Transverse colon (tissue), 4 donors: ENCODE measurements around the gene LAMA5. TPM values are rescaled to one million over a fixed set of nuclear protein-coding genes. Genes with fewer than 3 reads are reported as not detected.

Experiments used
- DNase-seq: peaks from one replicate; pipeline ENCODE4 v3.0.0-alpha.2; 2019
- H3K27ac ChIP-seq, 4 donors: fragments of 200-600 bp; sonication (generic); 2 replicates each; pipeline ENCODE4 v1.5.1; 2016 to 2018; ENCODE audit warnings: inconsistent platforms in 4 of 4
- H3K27me3 ChIP-seq: fragments of 200-600 bp; sonication (generic); 2 replicates; pipeline ENCODE4 v1.5.1; 2017; ENCODE audit warnings: inconsistent platforms
- H3K36me3 ChIP-seq, 4 donors: fragments of 200-600 bp; sonication (generic); 2 replicates each; pipeline ENCODE4 v1.5.1; 2017 to 2019; ENCODE audit warnings: inconsistent platforms in 4 of 4
- H3K4me1 ChIP-seq, 4 donors: fragments of 200-600 bp; sonication (generic); 2 replicates each; pipeline ENCODE4 v1.5.1; 2017 to 2020; ENCODE audit warnings: inconsistent platforms in 4 of 4
- H3K4me3 ChIP-seq, 4 donors: fragments of 200-600 bp; sonication (generic); 1 replicate in 1 of 4; 2 replicates in 3 of 4; pipeline versions ENCODE4 v1.5.1 to v1.6.1; 2017 to 2019; ENCODE audit warnings: inconsistent platforms in 4 of 4
- H3K9me3 ChIP-seq, 2 donors: fragments of 200-600 bp; sonication (generic); 2 replicates each; pipeline ENCODE4 v1.5.1; 2017 to 2019; ENCODE audit warnings: inconsistent platforms in 2 of 2
- CTCF ChIP-seq, 5 experiments: fragments of 200-600 bp in 3 of 5; fragments of 450-650 bp in 2 of 5; sonication (generic) in 3 of 5; IDR thresholded peaks; 1 replicate in 2 of 5; 2 replicates in 3 of 5; pipeline ENCODE4 v1.5.1; 2016 to 2017; ENCODE audit warnings: antibody characterized with exemption in 5 of 5, inconsistent platforms in 3 of 5, mild to moderate bottlenecking in 2 of 5, moderate library complexity in 1 of 5
- EP300 ChIP-seq: sonication (generic); formaldehyde crosslinking; IDR thresholded peaks from one replicate; pipeline ENCODE4 v1.6.1; 2017; ENCODE audit warnings: antibody characterized with exemption, low read depth
- POLR2A ChIP-seq: fragments of 450-650 bp; IDR thresholded peaks from one replicate; pipeline ENCODE4 v1.6.1; 2016; ENCODE audit warnings: antibody characterized with exemption, mild to moderate bottlenecking, moderate library complexity
- POLR2AphosphoS5 ChIP-seq, 3 donors: sonication (generic); formaldehyde crosslinking; IDR thresholded peaks; one replicate each; pipeline ENCODE4 v1.6.1; 2016; ENCODE audit warnings: antibody characterized with exemption in 3 of 3
- WGBS, 2 donors: methylation state at CpG; one replicate each; pipeline ENCODE4 v1.1.5; 2018; ENCODE audit warnings: low coverage in 1 of 2; 5-methylcytosine and 5-hydroxymethylcytosine counted together
- in situ Hi-C, 4 donors: fragments of 200-750 bp; cut with MboI; loops; one replicate each; pipeline versions ENCODE4 v1.15.0 to v1.15.1; 2017; ENCODE audit warnings: low sequenced_read_pairs in 3 of 4, low pct_ligation_motif_present in 1 of 4, low pct_unique_long_range_greater_than_20kb in 1 of 4
- intact Hi-C: fragments of 100-400 bp; cut with DNase I; formaldehyde crosslinking; loops from one replicate; pipeline ENCODE4 v1.15.1; 2023; ENCODE audit warnings: low total_unique reads
- total RNA-seq, 4 donors: library from RNA; depleted of rRNA; stranded (reverse); fragments of >200 nt; gene quantifications; one replicate each; pipeline ENCODE4 v1.1.0, GENCODE V29; 2016

LAMA5 gene
- total RNA-seq, 4 donors from 2014 or later: 33.2 to 269 (median 91.3) TPM

GRCh38 chr20:62323980-62324906 is 42.9 kb downstream of the LAMA5 start:
- no peak for TF ChIP-seq POLR2AphosphoS5 (IDR thresholded peaks at IDR 0.05)
- TF ChIP-seq EP300: no peak
- TF ChIP-seq CTCF (IDR thresholded peaks at IDR 0.05): no peak
- no peak for TF ChIP-seq POLR2A
- in situ Hi-C loops: no loop called here
- Histone ChIP-seq H3K9me3 (no peaks in the 10 kb centered on the region), H3K36me3 (no peaks in the 10 kb centered on the region), H3K27me3 (no peaks in the 10 kb centered on the region), H3K4me1 (no peaks in the 10 kb centered on the region), H3K4me3 (no peak overlapping the region), H3K27ac (no peak overlapping the region)
- intact Hi-C loops: no loop called here
- 87% methylated on average over 23 of the region's 25 CpGs; no CpG with 5 or more reads in 1 of the 2 donors for WGBS, 2 donors
- DNase-seq: no peak

GRCh38 chr20:62323146-62323979 is 43.7 kb downstream of the LAMA5 start:
- H3K36me3 ChIP-seq: no peaks in the 10 kb centered on the region
- intact Hi-C loops: no loop called here
- H3K9me3 ChIP-seq: no peaks in the 10 kb centered on the region
- H3K4me3 ChIP-seq: no peak overlapping the region
- TF ChIP-seq POLR2A: no peak
- TF ChIP-seq CTCF (IDR thresholded peaks at IDR 0.05): no peak
- TF ChIP-seq POLR2AphosphoS5 (IDR thresholded peaks at IDR 0.05): no peak
- TF ChIP-seq EP300: no peak
- H3K27me3 ChIP-seq: no peaks in the 10 kb centered on the region
- H3K4me1 ChIP-seq: no peaks in the 10 kb centered on the region
- H3K27ac ChIP-seq: no peak overlapping the region
- no peak for DNase-seq
- in situ Hi-C loops: no loop called here
- WGBS, 2 donors: 92% methylated on average over 37 of the region's 52 CpGs; no CpG with 5 or more reads in 1 of the 2 donors

- intact Hi-C loops (no loop called here), in situ Hi-C loops (no loop called here)
- Histone ChIP-seq H3K4me1 (no peaks in the 10 kb centered on the region), H3K9me3 (no peaks in the 10 kb centered on the region), H3K27me3 (no peaks in the 10 kb centered on the region), H3K36me3 (no peaks in the 10 kb centered on the region), H3K4me3 (no peak overlapping the region), H3K27ac (no peak overlapping the region)
- 87% methylated on average over 16 of the region's 16 CpGs; no CpG with 5 or more reads in 1 of the 2 donors for WGBS, 2 donors
- TF ChIP-seq CTCF (IDR thresholded peaks at IDR 0.05) (no peak), POLR2AphosphoS5 (IDR thresholded peaks at IDR 0.05) (no peak), POLR2A (no peak), EP300 (no peak)
- no peak for DNase-seq
Observed at GRCh38 chr20:62322492-62323041, 44.5 kb downstream of the LAMA5 start.

- intact Hi-C loops: no loop called here
- no peaks in the 10 kb centered on the region for H3K9me3 ChIP-seq
- in situ Hi-C loops: no loop called here
- 94% methylated on average over 12 of the region's 16 CpGs; no CpG with 5 or more reads in 1 of the 2 donors for WGBS, 2 donors
- H3K27ac ChIP-seq: no peak overlapping the region
- no peak for DNase-seq
- no peak overlapping the region for H3K4me3 ChIP-seq
- H3K36me3 ChIP-seq: no peaks in the 10 kb centered on the region
- no peaks in the 10 kb centered on the region for H3K4me1 ChIP-seq
- H3K27me3 ChIP-seq: no peaks in the 10 kb centered on the region
- TF ChIP-seq EP300 (no peak), POLR2AphosphoS5 (IDR thresholded peaks at IDR 0.05) (no peak), POLR2A (no peak), CTCF (IDR thresholded peaks at IDR 0.05) (no peak)
Observed at GRCh38 chr20:62321975-62322374, 45.1 kb downstream of the LAMA5 start.
